Measurements from ENCODE around the gene TBC1D9.

GRCh38 chr4:140748171-140748570 is 8.0 kb downstream of the TBC1D9 start:
- TF ChIP-seq CTCF (IDR thresholded peaks at IDR 0.05) = no peak
- no peak for TF ChIP-seq NR3C1 (IDR thresholded peaks at IDR 0.05)
- TF ChIP-seq SMC3 (IDR thresholded peaks at IDR 0.05) = no peak
- TF ChIP-seq RNF2 (IDR thresholded peaks at IDR 0.05; ENCODE audit: borderline replicate concordance, low read depth) = no peak
